ENCODE results near the gene LFNG.
A peak's percentile ranks its signal among the peaks of the same experiment; 100 is the strongest.

Gene LFNG

DNA sequence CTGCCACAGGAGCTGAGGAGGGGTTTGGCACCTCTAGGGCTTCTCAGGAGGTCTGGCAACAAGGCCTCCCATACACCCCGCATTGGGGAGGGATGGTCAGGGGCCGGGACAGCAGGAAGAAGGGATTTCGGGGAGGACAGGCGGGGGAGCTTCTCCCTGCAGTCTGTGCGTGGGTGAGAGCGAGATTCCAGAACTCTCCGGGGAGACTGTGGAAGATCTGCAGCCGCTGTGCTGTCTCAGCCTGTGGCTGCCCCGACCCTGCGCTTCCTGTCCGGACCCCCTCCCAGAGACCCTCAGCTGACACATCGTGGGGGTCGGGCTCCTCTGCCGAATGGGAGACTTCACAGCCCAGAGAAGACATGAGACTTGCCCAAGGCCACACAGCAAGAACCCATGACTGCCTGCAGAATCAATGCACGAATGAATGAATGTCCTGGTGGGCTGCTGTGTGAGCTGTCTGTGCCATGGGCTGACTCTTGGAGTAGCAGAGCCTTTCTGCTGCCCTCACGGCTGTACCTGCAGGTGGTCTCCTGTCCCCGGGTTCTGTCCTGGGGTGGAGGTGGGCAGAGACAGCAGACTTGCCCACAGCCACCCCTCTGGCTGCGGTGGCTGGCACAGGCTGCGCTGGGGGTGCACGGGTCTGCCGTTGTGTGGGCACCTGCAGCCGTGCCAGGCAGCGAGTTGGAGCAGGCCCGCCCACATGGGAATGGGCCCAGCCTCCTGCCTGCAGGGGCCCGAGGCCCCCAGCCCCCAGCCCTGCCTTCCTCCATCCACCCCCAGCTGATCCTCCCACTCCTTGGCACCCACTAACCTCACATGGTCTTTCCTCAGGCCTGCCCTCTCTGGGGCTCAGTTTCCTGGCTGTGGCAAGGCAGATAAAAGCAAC, 16.3 kb upstream of the LFNG start:
- no peak for DNase-seq (ENCODE audit: low read depth)

DNA sequence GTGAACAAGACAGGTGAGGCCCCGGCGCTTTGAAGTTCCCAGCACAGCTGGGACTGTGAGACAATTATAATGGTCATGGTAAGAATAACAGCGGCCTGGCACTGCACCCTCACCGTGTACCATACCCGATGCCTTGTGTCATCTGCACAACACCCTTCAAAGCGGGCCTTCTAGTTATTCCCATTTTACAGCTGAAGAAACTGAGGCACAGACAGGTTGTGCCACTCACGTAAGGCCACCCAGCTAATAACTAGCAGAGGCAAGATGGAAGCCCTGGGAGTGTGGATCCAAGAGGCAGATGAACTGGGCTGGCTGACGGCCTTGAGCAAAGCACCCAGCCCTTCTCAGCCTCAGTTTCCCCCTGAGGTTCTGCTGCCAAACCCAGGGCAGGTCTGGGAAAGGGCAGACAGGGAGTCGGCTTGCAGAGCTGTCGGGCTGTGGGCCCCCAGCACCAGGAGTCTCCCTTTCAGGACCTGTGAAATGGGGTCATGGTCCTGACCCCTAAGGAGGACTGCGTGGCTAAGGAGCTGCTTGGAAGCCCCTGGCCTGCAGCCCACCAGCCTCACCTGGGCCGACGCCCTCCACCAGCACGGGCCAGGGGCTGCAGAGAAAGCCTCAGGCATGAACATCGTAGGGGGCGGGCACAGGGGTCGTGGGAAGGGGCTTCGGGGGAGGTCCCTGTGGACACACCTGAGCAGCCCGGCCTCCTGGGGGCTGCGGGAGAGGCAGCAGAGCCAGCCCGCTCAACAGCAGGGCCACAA, 15.3 kb upstream of the LFNG start:
- no peak for DNase-seq (ENCODE audit: low read depth)

DNA sequence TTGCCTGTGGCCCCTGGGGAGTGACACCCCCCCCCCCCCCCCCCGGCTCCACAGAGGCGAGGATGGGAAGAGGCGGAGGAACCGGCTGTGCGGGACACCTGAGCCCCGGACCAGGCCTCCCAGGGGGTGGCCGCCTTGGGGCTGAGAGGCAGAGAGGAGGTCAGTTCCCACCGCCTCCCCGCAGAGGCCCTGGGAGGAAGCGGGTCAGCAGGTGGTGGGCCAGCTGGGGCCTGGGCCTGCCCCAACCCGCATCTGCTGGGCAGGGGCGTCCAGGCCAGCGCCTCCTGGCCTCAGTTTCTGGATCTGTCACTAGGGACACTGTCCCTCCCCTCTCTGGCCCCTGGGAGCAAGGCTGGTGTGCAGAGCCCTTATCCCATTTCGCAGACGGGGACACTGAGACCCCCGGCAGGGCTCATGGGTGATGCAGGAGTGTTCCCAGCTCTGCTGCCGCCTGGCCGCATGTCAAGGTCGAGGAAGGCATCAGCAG, 14.6 kb upstream of the LFNG start:
- no peak for DNase-seq (ENCODE audit: low read depth)

DNA sequence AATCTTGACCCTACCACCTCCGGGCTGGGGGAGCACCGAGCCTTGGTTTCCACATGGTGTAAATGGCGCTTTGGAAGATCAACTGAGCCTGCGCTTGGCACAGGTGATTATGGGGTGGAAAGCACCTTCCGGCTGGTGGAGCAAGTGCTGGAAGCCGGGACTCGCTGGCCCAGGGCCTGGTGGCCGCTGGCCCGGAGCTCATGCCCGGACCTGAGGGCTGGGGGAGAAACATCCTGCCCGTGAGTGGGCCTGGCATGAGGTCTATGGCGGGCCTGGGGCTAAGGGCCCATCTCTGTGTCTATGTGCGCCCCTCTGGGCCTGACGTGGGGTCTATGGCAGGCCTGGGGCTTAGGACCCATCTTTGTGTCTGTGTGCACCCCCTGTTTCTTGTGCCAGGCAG, 14.2 kb upstream of the LFNG start:
- DNase-seq (ENCODE audit: low read depth): no peak

DNA sequence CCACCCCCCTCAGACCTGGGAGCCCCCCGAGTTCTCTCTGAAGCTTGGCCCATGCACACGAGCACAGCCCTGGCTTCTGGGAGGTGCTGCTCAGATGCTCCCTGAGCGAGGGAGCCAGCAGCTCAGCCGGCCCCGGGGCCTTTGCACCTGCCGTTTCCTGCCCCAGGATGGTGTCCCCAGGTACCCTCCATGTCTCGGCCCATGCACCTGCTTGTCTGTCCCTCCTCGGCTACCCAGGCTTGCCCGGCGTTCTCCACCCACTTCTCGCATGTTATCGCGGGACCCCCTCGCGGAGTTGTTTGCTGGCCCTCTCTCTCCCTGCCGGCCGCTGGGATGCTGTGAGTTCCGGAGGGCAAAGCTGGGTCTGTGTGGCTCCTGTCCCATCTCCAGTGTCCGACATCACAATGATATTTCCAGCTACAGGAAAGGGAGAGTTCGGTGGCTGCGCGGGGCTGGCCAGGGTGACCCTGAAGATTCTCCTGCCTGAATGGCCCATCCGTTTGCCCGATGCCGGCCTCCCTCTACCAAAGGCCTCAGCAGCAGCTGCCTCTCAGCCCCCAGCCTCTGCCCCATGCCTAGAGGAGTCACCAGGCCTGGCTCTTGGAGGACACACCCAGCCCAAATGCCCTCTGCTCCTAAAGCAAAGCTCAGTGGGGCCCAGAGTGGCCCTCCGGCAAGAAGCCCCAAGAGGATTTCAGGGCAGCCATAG, 12.2 kb upstream of the LFNG start:
- DNase-seq (ENCODE audit: low read depth): no peak

DNA sequence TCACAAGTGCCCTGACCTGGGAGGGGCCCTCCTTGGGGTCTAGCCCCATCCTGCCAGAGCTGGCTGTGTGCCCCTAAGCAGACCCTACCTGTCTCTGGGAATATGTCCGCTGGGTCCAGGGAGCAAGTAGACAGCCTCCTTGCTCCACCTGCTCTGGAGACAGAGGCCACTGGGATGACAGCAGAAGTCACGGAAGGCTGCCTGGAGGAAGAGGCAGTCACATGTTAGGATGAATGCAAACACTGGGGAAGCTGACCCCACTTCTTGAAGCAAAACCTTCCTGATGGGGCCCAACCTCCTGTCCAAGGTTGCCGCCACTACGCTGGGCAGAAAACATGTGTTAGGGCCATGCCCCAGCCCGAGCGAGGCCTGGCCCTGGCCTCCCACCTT, 11.7 kb upstream of the LFNG start:
- no peak for DNase-seq (ENCODE audit: low read depth)

DNA sequence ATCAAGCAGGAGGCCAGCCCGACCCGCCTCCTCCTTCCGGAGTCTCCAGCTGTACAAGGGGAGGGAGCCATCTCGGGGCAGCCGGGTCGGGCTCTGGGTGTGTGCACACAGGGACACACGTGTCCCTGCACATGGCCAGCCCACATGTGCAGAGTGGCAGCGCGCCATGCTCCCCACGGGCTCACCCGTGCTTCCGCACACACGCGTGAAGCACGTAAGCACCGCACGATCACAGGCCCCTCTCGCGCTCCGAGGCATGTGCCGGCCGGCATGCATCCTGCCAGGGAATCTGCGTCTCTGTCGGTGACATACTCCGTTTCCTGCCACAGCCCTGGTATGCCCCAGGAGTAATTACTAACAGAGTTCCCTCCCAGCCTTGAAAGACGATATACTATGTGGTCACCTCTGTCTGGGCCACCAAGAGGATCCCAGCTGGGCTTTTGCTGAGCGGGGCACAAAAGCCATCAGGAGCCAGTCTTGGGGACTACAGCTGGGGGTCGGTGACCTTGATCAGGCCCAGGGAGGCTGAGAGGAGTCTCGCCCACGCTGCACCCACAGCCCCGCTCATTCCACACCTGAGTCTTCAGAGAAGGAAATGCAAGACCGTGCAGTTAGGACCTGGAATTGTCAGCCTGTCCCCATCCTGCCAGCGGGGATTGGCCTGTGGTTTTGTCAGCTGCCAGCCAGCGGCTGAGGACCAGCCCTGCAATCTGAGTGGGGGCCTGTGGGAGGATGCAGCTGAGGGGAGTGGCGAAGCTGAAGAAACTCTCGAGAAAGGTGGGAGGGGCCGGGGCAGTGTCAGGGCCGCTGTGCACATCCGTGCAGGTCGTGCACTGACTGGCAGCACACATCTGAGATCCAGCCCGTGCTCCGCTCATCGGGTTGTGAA, 11.0 kb upstream of the LFNG start:
- peak; percentile 66 for DNase-seq (ENCODE audit: low read depth)

DNA sequence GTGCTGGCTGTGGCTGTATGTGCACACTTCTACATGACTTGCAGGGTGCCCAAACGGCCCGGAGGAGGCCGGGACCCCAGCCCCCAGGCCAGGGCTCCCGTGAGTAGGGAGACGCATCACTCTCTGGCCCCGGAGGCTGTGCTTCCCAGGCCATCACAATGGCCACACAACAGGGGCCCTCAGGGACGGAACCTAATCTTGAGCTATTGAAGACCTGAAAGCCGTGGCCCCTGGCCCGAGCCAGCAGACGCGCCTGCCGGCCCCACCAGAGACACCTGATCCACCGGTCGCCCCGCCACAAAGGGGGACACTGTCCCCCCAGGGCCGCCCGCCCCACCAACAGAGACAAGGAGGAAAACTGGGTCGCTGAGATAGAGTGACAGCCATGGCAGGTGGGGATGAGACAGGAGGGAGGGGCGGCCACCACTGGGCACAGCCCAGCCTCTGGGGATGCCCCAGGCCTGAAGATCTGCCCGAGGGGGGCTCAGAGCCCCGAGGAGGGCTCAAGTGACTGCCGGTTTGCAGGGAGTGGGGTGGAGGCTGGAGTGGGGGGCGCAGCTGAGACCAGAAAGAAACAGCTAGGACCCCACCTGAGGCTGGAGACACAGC, 10.2 kb upstream of the LFNG start:
- DNase-seq (ENCODE audit: low read depth): no peak

DNA sequence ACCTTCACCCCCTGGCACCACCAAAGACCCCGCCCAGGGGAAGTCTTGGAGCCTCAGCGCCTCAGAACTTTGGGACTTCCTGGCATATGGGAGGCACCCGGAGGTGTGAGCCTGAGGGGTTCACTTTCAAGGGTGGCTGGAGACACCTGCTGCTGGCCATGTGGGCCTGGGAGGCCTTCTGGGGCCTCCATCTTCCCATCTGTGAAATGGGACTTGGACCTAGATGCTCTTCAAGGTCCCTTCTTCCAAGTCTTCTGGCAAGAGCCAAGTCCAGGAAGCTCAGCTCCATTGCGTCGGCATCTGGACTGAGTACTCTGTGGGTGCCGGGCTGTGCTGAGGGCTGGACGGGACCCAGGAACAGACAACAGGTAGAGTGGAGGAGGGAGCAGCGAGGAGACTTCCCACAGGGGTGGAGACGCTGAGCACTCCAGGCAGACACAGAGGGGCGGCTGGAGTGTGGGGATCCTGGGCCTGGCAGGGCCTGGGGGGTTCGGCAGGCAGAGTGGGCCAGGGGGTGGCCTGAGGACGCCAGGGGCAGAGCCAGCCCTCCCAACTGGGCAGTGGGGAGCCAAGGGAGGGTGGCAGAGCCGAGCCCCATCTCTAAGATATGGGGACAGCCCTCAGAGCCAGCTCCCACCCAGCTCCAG, 9.3 kb upstream of the LFNG start:
- no peak for DNase-seq (ENCODE audit: low read depth)

DNA sequence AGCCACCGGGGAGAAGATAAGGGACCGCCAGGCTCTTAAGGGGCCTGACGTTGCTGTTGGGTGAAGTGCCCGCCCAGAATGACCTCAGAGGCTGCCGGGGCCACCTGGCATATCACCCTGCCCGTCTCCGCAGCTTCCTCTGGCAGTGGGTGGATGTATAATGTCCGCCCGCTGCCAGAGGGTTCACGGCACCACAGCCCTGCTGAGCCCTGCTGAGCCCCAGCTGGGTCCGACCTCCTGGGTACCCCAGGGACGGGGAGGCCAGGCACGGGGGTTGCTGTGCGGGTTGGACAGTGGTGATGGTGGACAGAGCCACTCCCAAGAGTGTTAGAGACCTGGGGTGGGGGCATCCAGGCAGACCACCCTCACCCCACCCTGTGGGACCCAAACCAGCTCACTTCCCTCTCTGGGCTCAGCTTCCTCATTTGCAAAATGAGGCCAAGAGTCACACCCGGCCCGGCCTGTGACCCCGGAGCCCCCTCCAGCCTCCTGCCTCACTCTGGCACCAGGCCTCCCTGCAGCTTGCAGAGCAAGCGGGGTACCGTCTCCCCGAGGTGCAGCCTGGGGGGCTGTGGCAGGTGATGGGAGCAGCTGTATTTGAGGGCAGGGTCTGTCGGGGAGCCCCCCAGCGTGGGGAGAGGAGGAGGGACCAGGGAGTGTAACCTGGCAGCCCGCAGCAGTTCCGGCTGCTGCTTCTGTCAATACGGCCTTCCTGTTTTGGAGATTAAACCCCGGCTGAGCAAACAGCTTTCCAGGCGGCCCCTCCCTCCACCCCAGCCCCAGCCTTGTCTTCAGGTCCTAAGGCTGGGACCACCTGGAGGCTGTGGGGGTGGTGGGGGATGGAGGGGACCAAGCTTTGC, 8.4 kb upstream of the LFNG start:
- peak; percentile 51 for DNase-seq (ENCODE audit: low read depth)

DNA sequence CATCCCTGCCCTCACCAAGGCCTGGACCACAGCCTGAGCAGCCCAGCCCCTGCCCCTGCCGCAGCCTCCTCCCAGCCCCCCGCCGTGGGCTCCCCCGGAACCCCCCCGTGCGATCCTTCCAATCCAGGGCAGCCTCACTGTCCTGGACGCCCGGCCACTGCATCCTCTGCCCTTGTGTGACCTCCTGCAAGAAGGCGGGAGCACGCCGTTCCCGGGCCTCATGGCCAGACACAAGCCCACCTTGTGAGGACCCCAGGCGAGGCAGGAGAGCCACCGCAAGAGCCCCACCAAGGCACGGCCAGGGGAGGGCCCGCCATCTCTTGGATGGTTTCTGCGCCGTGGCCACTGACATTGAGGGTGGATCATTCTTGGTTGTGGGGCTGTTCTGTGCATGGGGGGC, 7.8 kb upstream of the LFNG start:
- DNase-seq (ENCODE audit: low read depth): no peak

DNA sequence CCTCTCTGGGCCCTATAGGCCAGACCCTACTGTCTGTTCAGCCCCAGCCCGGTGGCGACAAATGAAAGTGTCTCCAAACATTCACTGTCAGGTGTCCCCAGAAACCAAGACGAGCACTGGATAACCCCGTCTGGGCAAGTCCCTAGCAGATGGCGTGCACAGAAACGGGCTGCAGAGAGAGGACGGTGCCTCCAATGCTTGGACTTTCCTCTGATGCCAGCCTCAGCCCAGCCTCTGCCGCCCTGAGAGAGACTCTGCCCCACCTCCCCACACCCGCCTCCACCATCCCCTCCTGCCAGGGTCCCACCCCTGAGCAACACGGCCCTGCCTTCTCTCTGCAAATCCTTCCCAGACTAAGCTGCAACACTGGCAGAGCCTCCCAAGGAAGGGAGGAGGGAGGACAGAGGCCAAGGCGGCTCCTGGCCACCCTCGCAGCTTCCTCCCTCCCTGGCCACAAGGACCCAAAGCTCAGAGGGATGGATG, 7.4 kb upstream of the LFNG start:
- no peak for DNase-seq (ENCODE audit: low read depth)

DNA sequence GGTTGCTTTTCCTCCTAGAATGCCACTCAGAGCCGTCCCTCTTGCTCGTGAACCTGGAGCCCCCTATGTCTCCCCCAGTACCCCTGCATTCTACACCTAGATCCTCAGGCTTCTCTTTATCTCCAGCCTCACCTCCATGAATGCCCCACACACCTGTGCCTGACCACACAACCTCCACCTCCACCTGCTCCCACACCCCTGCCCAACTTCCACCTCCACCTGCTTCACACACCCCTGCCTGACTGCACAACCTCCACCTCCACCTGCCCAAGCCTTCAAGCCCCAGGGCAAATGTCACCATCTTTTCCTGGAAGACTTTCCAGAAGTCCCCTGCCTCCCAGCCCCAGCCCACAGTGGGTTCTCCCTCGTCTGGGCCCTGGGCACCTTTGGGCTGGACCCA, 6.9 kb upstream of the LFNG start:
- no peak for DNase-seq (ENCODE audit: low read depth)

DNA sequence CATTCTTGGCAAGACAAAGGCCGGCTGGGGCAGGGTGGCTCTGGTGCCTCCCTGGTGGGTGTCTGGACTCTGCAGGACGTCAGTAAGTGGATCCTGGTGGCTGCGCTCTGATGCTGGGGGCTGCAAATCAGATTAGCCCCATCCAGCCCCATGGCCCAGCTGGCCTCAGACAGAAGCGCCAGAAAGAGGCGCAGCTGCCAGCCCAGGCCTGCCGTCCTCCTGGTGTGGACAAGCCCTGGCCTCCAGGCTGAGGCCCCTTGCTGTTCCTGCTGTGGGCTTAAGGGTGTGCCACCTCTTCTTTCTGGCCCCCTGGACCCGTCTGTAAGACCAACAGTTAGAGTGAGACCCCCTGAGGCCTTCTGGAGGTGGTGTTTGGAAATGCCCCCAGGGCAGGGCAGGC, 5.9 kb upstream of the LFNG start:
- DNase-seq (ENCODE audit: low read depth): no peak

DNA sequence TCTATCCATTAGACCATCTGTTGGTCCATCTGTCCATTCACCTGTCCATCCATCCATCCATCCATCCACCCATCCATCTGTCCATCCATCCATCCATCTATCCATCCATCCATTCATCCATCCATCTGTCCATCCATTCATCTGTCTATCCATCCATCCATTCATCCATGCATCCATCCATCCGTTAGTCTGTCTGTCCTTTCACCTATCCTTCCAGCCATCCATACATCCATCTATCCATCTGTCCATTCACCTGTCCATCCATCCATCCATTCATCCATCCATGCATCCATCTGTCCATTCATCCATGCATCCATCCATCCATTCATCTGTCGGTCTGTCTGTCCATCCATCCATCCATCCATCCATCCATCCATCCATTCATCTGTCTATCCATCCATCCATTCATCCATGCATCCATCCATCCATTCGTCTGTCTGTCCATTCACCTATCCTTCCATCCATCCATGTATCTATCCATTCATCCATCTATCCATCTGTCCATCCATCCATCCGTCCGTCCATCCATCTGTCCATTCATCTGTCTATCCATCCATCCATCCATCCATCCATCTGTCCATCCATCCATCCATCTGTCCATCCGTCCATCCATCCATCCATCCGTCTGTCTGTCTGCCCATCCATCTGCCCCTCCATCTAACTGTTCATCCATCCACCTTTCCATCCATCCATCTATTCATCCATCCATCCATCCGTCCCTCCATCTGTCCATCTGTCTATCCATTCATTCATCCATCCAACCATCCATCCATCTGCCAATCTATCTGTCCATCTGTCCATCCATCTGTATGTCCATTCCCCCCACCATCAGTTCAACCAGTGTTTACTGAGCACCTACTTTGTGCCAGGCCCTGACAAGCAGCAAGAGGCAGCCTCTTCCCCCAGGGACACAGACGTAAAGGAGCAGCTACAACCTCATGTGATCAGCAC, 4.8 kb upstream of the LFNG start:
- no peak for DNase-seq (ENCODE audit: low read depth)

DNA sequence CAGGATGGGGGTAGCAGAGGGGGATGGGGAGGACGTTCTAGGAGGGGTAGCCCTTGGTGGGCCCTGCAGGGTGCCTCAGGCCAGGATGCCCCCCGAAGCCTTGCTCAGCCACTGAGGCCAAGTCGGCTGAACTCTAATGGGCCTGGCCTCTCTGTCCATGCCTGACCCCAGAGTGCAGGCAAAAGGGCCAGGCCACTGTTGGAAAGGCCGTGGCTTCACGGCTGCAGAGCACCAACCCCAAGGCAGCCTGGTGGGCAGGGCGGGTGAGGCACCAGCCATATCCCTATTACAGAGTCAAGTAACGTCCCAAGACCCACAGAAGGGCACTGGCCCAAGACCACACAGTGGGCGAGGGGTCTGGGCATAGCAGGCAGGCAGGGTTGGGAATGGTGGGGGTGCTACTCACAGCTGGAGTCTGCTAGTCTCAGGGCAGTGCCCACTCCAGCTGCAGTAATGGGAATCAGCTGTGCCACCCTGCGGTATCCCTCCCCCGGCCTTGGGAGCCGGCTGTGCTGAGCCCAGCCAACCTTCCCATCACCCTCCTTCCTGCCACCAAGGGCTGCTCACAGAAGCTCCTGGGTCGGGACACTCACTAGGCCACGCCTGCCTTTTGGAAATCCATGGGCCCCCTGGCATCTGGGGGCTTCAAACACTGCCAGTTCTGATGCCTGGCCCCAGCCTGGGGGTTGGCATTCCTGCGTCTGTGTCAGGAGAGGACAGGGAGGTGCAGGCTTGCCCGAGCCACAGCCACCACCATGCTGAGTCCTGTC, 4.0 kb upstream of the LFNG start:
- no peak for DNase-seq (ENCODE audit: low read depth)

DNA sequence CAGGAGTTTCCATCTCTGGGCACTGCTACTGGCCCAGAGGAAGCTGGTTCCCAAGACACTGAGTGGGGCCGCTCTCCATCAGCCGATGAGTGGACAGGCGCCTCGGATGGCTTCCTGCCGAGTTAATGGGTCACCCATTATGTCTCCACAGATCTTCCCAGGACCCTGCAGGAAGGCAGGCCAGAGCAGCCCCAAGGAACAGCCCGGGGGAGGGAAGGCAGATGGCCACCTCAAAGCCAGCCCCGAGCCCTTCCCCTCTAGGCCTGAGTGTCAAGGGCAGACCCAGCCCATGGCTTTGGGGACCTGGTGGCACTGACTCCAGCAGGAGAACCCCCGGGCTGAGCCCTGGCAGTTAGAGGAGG, 3.4 kb upstream of the LFNG start:
- no peak for DNase-seq (ENCODE audit: low read depth)

DNA sequence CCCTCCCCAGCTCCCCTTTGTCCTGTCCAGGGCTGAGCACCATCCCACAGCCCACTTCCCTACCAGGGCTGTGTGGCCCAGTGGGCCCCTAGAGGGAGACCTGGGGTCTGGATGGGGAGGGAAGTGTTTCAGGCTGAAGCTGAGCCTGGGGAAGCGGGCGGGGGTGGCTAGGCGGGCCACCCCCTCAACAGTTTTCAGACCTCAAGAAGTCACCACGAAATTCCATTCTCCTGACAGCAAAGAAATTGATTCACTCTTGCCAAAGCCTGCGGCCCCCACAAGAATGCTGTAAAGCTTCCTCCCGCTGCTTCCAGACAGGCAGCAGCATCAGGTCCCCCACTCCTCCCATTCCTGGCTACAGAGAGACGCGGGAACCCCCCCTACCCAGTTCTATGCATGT, 2.5 kb upstream of the LFNG start:
- no peak for DNase-seq (ENCODE audit: low read depth)

All from activated gamma-delta T cell treated with anti-CD3 and anti-CD28 coated beads, Interleukin-2, amount 50 U/mL, for 16 hours (primary cell).